ENCODE data around the gene TMEM236.
A peak's percentile ranks its signal among the peaks of the same experiment; 100 is the strongest.
"Not testable (repeated sequence)": the region's sequence is repeated elsewhere in the genome, so short reads cannot be mapped to it uniquely, and the experiment has no call there.

TMEM236 gene

DNA sequence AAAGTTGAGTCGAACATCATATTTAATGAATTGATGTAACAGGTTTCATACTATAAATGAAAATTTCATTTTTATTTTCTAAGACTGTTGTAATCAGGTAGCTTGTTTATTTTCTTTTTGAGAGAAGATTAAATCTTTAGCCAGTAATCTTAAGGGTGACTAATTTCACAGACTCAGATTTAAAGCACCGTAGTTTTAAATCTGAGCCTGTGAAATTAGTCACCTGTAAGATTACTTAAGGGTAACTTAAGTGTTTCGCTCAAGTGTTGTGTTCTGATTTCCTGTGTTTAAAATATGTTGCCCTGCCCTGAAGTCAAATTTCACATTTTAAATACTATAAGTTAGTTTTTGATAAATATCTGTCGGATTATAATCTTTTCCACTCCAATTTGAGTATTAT lies 35.8 kb upstream of the TMEM236 start:
- Histone ChIP-seq H3K9me3 (ENCODE audit: insufficient read depth, low read depth, low read length) (no peaks in the 10 kb centered on the region), H3K27ac (ENCODE audit: low read depth, low read length) (no peak overlapping the region), H3K27me3 (ENCODE audit: insufficient read depth, low read length) (no peaks in the 10 kb centered on the region), H2AK5ac (ENCODE audit: low read length) (no peak overlapping the region), H4K91ac (ENCODE audit: low read depth, low read length) (no peak overlapping the region), H3K4me1 (ENCODE audit: control insufficient read depth in 1 of 2, insufficient read depth in 2 of 2, low read length in 2 of 2) (no peaks in the 10 kb centered on the region), H2BK12ac (ENCODE audit: low read length) (no peak overlapping the region), H3K4ac (ENCODE audit: low read depth, low read length) (no peak overlapping the region), H3K23ac (ENCODE audit: low read length) (no peak overlapping the region), H3K36me3 (ENCODE audit: control insufficient read depth in 1 of 2, insufficient read depth in 2 of 2, low read length in 2 of 2) (peaks cover 12 to 19% of the 10 kb centered on the region in 2 experiments), H3K9ac (ENCODE audit: low read length) (no peak overlapping the region), H3K18ac (ENCODE audit: low read length) (no peak overlapping the region), H2BK5ac (ENCODE audit: low read depth, low read length, poor library complexity) (no peak overlapping the region), H3K4me3 (ENCODE audit: low read depth, low read length) (no peak overlapping the region), H2AFZ (ENCODE audit: insufficient read depth, low read length, poor library complexity) (no peak overlapping the region), H3K4me2 (ENCODE audit: low read length) (no peak overlapping the region), H4K12ac (ENCODE audit: low read depth, low read length) (no peak overlapping the region), H2BK120ac (ENCODE audit: insufficient read depth, low read length, poor library complexity) (no peak overlapping the region), H3K14ac (ENCODE audit: low read length) (no peak overlapping the region), H3K79me1 (ENCODE audit: low read length) (no peaks in the 10 kb centered on the region), H4K8ac (ENCODE audit: low read depth, low read length) (no peak overlapping the region), H3K79me2 (ENCODE audit: control insufficient read depth, insufficient read depth, low read length, poor library complexity) (no peaks in the 10 kb centered on the region)
- no peak for DNase-seq
- no CpG with 5 or more reads among the region's 4 CpGs for WGBS (ENCODE audit: extremely low coverage, insufficient coverage, insufficient read length)

DNA sequence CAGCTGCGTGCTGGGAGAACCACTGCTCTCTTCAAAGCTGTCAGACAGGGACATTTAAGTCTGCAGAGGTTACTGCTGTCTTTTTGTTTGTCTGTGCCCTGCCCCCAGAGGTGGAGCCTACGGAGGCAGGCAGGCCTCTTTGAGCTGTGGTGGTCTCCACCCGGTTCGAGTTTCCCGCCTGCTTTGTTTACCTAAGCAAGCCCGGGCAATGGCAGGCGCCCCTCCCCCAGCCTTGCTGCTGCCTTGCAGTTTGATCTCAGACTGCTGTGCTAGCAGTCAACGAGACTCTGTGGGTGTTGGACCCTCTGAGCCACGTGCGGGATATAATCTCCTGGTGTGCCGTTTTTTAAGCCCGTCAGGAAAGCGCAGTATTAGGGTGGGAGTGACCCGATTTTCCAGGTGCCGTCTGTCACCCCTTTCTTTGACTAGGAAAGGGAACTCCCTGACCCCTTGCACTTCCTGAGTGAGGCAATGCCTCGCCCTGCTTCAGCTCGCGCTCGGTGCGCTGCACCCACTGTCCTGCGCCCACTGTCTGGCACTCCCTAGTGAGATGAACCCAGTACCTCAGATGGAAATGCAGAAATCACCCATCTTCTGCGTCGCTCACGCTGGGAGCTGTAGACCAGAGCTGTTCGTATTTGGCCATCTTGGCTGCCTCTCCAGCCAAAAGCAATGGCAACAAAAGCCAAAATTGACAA lies 29.5 kb upstream of the TMEM236 start:
- no CpG with 5 or more reads among the region's 25 CpGs for WGBS (ENCODE audit: extremely low coverage, insufficient coverage, insufficient read length)
- not testable (repeated sequence) for H3K79me1 ChIP-seq (ENCODE audit: low read length); H4K91ac ChIP-seq (ENCODE audit: low read depth, low read length); H2BK120ac ChIP-seq (ENCODE audit: insufficient read depth, low read length, poor library complexity); H3K9me3 ChIP-seq (ENCODE audit: insufficient read depth, low read depth, low read length); H3K14ac ChIP-seq (ENCODE audit: low read length); H2AK5ac ChIP-seq (ENCODE audit: low read length); H4K8ac ChIP-seq (ENCODE audit: low read depth, low read length); H2AFZ ChIP-seq (ENCODE audit: insufficient read depth, low read length, poor library complexity); H3K36me3 ChIP-seq (ENCODE audit: control insufficient read depth in 1 of 2, insufficient read depth in 2 of 2, low read length in 2 of 2); H3K27me3 ChIP-seq (ENCODE audit: insufficient read depth, low read length); DNase-seq; H3K23ac ChIP-seq (ENCODE audit: low read length); H3K4me1 ChIP-seq (ENCODE audit: control insufficient read depth in 1 of 2, insufficient read depth in 2 of 2, low read length in 2 of 2); H4K12ac ChIP-seq (ENCODE audit: low read depth, low read length); H3K9ac ChIP-seq (ENCODE audit: low read length); H2BK5ac ChIP-seq (ENCODE audit: low read depth, low read length, poor library complexity); H3K4me3 ChIP-seq (ENCODE audit: low read depth, low read length); H3K18ac ChIP-seq (ENCODE audit: low read length); H3K27ac ChIP-seq (ENCODE audit: low read depth, low read length); H3K4me2 ChIP-seq (ENCODE audit: low read length); H3K79me2 ChIP-seq (ENCODE audit: control insufficient read depth, insufficient read depth, low read length, poor library complexity); H2BK12ac ChIP-seq (ENCODE audit: low read length); H3K4ac ChIP-seq (ENCODE audit: low read depth, low read length)

DNA sequence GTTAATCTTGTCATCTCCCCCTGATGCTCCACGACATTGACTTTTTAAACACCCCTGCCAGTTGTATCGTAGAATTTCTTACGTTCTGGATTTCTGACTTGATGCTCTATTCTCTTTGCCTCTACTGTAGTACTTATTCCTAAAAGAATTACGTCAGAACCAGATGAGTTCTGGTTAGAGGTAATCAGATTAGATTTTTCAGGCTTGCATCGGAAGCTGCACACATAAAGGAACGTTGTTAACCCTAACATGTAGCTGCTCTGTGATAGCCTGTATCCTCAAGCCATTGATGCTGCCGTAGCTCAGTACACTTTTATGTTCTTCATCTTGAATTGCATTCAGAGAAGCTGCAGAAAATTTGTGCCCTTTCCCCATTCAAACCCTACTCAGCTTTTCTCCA lies 26.3 kb upstream of the TMEM236 start:
- H3K9ac ChIP-seq (ENCODE audit: low read length): no peak overlapping the region
- no peaks in the 10 kb centered on the region for H3K27me3 ChIP-seq (ENCODE audit: insufficient read depth, low read length)
- peaks cover 0 to 2% of the 10 kb centered on the region in 2 experiments for H3K36me3 ChIP-seq (ENCODE audit: control insufficient read depth in 1 of 2, insufficient read depth in 2 of 2, low read length in 2 of 2)
- H4K8ac ChIP-seq (ENCODE audit: low read depth, low read length): no peak overlapping the region
- H3K14ac ChIP-seq (ENCODE audit: low read length): no peak overlapping the region
- H4K12ac ChIP-seq (ENCODE audit: low read depth, low read length): no peak overlapping the region
- H2AFZ ChIP-seq (ENCODE audit: insufficient read depth, low read length, poor library complexity): no peak overlapping the region
- H3K4me1 ChIP-seq (ENCODE audit: control insufficient read depth in 1 of 2, insufficient read depth in 2 of 2, low read length in 2 of 2): no peaks in the 10 kb centered on the region
- H3K23ac ChIP-seq (ENCODE audit: low read length): no peak overlapping the region
- WGBS (ENCODE audit: extremely low coverage, insufficient coverage, insufficient read length): no CpG with 5 or more reads among the region's 7 CpGs
- no peak for DNase-seq
- no peak overlapping the region for H2BK12ac ChIP-seq (ENCODE audit: low read length)
- no peaks in the 10 kb centered on the region for H3K9me3 ChIP-seq (ENCODE audit: insufficient read depth, low read depth, low read length)
- H3K4ac ChIP-seq (ENCODE audit: low read depth, low read length): no peak overlapping the region
- H3K79me1 ChIP-seq (ENCODE audit: low read length): no peaks in the 10 kb centered on the region
- no peak overlapping the region for H3K4me3 ChIP-seq (ENCODE audit: low read depth, low read length)
- no peak overlapping the region for H3K18ac ChIP-seq (ENCODE audit: low read length)
- no peak overlapping the region for H2BK5ac ChIP-seq (ENCODE audit: low read depth, low read length, poor library complexity)
- H3K4me2 ChIP-seq (ENCODE audit: low read length): no peak overlapping the region
- no peak overlapping the region for H4K91ac ChIP-seq (ENCODE audit: low read depth, low read length)
- H3K79me2 ChIP-seq (ENCODE audit: control insufficient read depth, insufficient read depth, low read length, poor library complexity): no peaks in the 10 kb centered on the region
- no peak overlapping the region for H3K27ac ChIP-seq (ENCODE audit: low read depth, low read length)
- no peak overlapping the region for H2AK5ac ChIP-seq (ENCODE audit: low read length)
- no peak overlapping the region for H2BK120ac ChIP-seq (ENCODE audit: insufficient read depth, low read length, poor library complexity)

DNA sequence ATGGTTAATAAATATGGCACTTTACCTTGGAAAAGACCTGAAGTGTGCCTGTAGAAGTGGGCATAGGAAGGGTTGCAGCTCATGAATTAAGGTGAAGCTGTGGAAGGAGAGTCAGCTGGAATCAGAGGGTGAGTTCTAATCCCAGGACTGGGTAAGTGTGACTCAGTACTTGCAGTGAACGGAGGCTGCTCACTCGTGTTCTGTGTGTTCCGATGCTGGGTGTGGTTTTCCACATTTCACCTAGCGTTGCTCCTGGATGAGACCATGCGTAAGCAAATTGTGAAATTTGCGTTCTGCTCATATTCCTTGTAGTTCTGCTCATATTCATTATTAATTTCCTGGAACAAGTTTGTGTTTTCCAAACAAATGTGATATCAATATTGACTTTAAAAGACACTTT lies 22.4 kb upstream of the TMEM236 start:
- Histone ChIP-seq H3K18ac (ENCODE audit: low read length) (no peak overlapping the region), H4K12ac (ENCODE audit: low read depth, low read length) (no peak overlapping the region), H2BK120ac (ENCODE audit: insufficient read depth, low read length, poor library complexity) (no peak overlapping the region), H3K36me3 (ENCODE audit: control insufficient read depth in 1 of 2, insufficient read depth in 2 of 2, low read length in 2 of 2) (no peaks in the 10 kb centered on the region), H3K79me1 (ENCODE audit: low read length) (no peaks in the 10 kb centered on the region), H3K27me3 (ENCODE audit: insufficient read depth, low read length) (no peaks in the 10 kb centered on the region), H3K79me2 (ENCODE audit: control insufficient read depth, insufficient read depth, low read length, poor library complexity) (no peaks in the 10 kb centered on the region), H4K8ac (ENCODE audit: low read depth, low read length) (no peak overlapping the region), H2AK5ac (ENCODE audit: low read length) (no peak overlapping the region), H3K4me3 (ENCODE audit: low read depth, low read length) (no peak overlapping the region), H3K4me2 (ENCODE audit: low read length) (no peak overlapping the region), H3K9ac (ENCODE audit: low read length) (no peak overlapping the region), H3K4ac (ENCODE audit: low read depth, low read length) (no peak overlapping the region), H3K9me3 (ENCODE audit: insufficient read depth, low read depth, low read length) (no peaks in the 10 kb centered on the region), H3K27ac (ENCODE audit: low read depth, low read length) (no peak overlapping the region), H3K23ac (ENCODE audit: low read length) (no peak overlapping the region), H2BK12ac (ENCODE audit: low read length) (no peak overlapping the region), H2BK5ac (ENCODE audit: low read depth, low read length, poor library complexity) (no peak overlapping the region), H2AFZ (ENCODE audit: insufficient read depth, low read length, poor library complexity) (no peak overlapping the region), H3K14ac (ENCODE audit: low read length) (no peak overlapping the region), H4K91ac (ENCODE audit: low read depth, low read length) (no peak overlapping the region), H3K4me1 (ENCODE audit: control insufficient read depth in 1 of 2, insufficient read depth in 2 of 2, low read length in 2 of 2) (no peaks in the 10 kb centered on the region)
- peak; percentile 18 to 54 for DNase-seq
- no CpG with 5 or more reads among the region's 6 CpGs for WGBS (ENCODE audit: extremely low coverage, insufficient coverage, insufficient read length)

Measured in trophoblast cell (in vitro differentiated cells and primary cell).